Retinal pigment epithelial cell (primary cell): ENCODE data around the gene KLHL29.

ENCODE experiments used
- DNase-seq: peaks from one replicate; pipeline ENCODE4 v3.0.0-alpha.2; 2010; ENCODE audit warnings: low read depth
- H3K4me3 ChIP-seq: 2 replicates; pipeline ENCODE4 v1.5.1; 2011; ENCODE audit warnings: mild to moderate bottlenecking, low read length, control low read depth, moderate library complexity
- TF ChIP-seq, protein P1 (sequence below): conservative IDR thresholded peaks from 2 replicates; pipeline ENCODE4 v1.5.1; 2011; ENCODE audit warnings: low read depth, low read length, control low read depth, inconsistent platforms

KLHL29 gene

DNA sequence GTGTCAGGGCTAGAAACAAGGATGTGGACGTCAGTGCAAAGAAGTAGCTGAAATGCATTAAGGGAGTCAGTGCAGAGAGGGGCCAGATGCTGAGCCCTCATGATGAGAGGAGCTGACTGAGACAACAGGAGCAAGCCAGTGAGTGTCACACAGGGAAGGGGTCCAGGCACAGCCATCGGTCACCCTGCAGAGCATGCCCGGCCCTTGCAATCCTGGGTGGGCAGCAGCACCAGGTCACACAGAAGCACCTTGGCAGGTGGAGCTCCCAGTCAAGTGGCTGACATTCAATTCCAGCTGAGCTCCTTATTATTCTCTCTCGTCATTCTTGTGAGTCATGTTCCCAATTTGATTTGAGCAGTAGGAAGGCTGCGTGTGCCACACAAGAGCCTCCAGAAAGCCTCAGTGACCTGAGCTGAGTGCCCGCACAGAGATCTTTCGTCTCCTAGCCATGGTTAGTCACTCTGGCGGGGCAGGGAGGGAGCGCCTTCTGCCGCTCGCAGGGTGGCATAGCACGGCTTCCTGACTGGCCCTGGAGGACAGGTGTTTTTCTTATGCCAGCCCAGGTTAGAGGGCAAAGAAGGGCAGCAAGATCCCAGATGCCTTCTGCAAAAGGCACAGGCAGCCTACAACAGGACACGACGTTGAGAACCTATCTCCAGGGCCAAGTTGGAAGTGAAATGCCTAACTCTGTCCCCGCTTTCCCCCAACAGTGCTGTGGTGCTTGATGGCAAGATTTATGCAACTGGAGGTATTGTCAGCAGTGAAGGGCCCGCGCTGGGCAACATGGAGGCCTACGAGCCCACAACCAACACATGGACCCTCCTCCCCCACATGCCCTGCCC is 321.0 kb downstream of the KLHL29 start:
- no peak for DNase-seq
- H3K4me3 ChIP-seq, result no peak overlapping the region
- TF ChIP-seq, protein P1, sequence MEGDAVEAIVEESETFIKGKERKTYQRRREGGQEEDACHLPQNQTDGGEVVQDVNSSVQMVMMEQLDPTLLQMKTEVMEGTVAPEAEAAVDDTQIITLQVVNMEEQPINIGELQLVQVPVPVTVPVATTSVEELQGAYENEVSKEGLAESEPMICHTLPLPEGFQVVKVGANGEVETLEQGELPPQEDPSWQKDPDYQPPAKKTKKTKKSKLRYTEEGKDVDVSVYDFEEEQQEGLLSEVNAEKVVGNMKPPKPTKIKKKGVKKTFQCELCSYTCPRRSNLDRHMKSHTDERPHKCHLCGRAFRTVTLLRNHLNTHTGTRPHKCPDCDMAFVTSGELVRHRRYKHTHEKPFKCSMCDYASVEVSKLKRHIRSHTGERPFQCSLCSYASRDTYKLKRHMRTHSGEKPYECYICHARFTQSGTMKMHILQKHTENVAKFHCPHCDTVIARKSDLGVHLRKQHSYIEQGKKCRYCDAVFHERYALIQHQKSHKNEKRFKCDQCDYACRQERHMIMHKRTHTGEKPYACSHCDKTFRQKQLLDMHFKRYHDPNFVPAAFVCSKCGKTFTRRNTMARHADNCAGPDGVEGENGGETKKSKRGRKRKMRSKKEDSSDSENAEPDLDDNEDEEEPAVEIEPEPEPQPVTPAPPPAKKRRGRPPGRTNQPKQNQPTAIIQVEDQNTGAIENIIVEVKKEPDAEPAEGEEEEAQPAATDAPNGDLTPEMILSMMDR, result no peak

DNA sequence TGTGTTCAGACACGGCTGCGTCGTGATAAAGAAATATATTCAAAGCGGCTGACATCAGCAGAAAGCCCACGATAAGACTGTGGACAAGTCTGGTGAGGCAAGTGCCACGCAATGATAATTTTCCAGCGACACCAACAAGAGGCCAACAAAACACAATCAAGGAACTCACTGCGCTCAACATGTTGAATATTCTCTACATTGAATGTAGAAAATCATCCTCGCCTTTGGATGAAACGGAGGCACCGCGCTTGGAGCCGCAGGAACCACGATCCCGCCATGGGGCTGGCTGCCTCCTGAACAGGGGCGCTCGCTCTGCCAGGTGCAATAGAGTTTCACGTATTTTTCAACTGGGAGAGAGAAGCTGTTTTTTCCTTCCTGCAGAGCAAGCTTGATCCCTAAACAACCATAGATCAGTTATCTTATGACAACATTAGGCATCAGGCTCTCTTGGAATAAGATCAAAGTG is 321.7 kb downstream of the KLHL29 start:
- TF ChIP-seq, protein P1, result no peak
- DNase-seq, result no peak
- no peak overlapping the region for H3K4me3 ChIP-seq

DNA sequence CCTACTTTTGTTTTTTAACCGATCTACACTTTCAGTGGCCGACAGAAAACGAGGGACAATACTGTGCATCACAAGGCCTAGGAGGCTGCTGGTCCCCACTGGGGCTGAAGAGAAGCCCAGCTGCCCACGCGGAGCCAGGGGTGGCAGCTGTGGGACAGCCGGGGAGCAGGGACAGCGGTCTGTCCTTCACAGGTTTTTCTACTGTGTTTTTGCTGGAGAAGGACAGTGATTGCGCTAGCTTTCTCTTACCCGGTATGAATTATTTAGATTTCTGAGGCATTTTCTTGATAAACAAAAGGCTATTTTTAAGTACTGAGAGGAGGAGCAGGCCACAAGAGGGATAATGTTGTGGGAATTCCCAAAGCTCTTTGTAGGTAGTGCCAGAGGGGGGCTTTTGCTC is 322.1 kb downstream of the KLHL29 start:
- H3K4me3 ChIP-seq, result no peak overlapping the region
- TF ChIP-seq, protein P1, result no peak
- no peak for DNase-seq

GRCh38 chr2:23708771-23709170 is 323.8 kb downstream of the KLHL29 start:
- H3K4me3 ChIP-seq, result no peak overlapping the region
- DNase-seq, result no peak
- TF ChIP-seq, protein P1, result no peak

- DNase-seq, result no peak
- H3K4me3 ChIP-seq, result no peak overlapping the region
- TF ChIP-seq, protein P1, result no peak
Measured at GRCh38 chr2:23709311-23709710, 324.3 kb downstream of the KLHL29 start.

- peak; percentile 11 for DNase-seq
- TF ChIP-seq, protein P1, result no peak
- no peak overlapping the region for H3K4me3 ChIP-seq
Measured at GRCh38 chr2:23711979-23712755, 327.2 kb downstream of the KLHL29 start.

- TF ChIP-seq, protein P1, result peak; percentile 2
- DNase-seq, result no peak
- no peak overlapping the region for H3K4me3 ChIP-seq
Measured at GRCh38 chr2:23712756-23713151, 327.8 kb downstream of the KLHL29 start.
